ENCODE results near the gene PDGFD. TPM values are rescaled to one million over a fixed set of nuclear protein-coding genes. Genes with fewer than 3 reads are reported as not detected.

PDGFD gene
- total RNA-seq, 4 donors from 2014 or later = 26.0 to 72.4 (median 29.6) TPM

DNA sequence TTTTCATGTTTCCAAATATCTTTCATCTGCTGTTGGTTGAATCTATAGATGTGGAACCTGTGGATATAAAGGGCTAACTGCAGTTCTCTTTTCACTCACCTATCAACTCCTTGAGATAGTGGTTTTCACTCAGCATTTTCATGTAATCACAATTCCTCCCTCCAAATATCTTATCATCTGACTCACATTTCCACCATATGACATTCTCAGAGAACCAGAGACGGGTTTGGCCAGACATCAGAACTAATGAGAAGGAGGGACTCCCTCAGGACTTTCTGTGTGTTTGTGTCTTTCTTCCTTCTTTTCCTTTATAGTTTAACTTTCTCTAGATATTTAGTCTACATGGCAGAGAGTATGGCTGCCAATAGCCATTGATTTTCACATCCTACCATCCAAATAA lies 262.3 kb downstream of the PDGFD start:
- no peak for DNase-seq (ENCODE audit: low spot score in 2 of 2)
- no peaks in the 10 kb centered on the region for H3K36me3 ChIP-seq
- WGBS, 2 donors = 70 to 86% methylated on average over 1 of the region's 1 CpG

DNA sequence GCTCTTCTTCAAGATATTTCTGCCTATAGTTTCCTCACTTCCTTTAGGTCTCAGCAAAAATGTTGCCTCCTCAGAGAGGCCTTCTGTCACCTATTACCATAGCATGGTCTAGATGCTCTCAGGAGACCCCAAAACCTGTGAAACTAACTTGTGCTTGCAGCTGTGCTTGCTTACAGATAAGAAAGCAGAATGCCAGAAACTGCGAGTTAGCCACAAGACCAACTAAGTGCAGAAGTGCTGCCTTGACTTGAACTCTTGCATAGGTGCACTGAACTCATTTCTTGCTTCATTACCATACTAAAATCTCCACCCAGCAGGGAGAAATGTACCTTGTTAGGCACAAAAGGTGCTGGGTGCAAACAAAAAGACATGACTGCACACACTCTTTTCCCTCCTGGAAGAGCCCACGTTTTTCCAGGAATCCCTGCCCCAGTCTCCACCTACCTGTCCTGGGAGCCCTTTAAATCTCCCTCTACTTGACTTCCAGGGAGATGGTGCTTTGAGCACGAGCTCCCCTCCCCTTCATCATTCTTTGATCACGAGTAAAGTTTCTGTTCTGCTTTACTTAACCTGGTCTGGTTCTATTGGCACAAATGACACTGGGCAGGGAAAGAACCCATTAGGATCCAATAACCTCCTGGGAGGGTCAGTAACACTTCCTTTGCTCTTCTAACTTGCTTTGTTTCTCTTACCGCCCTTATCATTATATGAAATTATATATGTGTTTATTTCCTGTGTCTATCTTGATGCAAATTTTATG lies 265.2 kb downstream of the PDGFD start:
- no peaks in the 10 kb centered on the region for H3K36me3 ChIP-seq
- peaks cover 0 to 4% (median 0%) of the 10 kb centered on the region in 4 donors for H3K4me1 ChIP-seq
- no peaks in the 10 kb centered on the region for H3K27me3 ChIP-seq
- H3K4me3 ChIP-seq = no peak overlapping the region
- no peak for DNase-seq (ENCODE audit: low spot score in 2 of 2)
- no peaks in the 10 kb centered on the region for H3K9me3 ChIP-seq
- WGBS, 2 donors = 78% methylated on average over 5 of the region's 5 CpGs
- no peak overlapping the region for H3K27ac ChIP-seq
- TF ChIP-seq, protein P1, sequence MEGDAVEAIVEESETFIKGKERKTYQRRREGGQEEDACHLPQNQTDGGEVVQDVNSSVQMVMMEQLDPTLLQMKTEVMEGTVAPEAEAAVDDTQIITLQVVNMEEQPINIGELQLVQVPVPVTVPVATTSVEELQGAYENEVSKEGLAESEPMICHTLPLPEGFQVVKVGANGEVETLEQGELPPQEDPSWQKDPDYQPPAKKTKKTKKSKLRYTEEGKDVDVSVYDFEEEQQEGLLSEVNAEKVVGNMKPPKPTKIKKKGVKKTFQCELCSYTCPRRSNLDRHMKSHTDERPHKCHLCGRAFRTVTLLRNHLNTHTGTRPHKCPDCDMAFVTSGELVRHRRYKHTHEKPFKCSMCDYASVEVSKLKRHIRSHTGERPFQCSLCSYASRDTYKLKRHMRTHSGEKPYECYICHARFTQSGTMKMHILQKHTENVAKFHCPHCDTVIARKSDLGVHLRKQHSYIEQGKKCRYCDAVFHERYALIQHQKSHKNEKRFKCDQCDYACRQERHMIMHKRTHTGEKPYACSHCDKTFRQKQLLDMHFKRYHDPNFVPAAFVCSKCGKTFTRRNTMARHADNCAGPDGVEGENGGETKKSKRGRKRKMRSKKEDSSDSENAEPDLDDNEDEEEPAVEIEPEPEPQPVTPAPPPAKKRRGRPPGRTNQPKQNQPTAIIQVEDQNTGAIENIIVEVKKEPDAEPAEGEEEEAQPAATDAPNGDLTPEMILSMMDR (IDR thresholded peaks at IDR 0.05) = no peak
- TF ChIP-seq POLR2A (IDR thresholded peaks at IDR 0.05) (no peak), EP300 (IDR thresholded peaks at IDR 0.05) (no peak)

More for the DNA sequence above, 262.3 kb downstream of the PDGFD start:
- no peaks in the 10 kb centered on the region for H3K27me3 ChIP-seq
- no peak overlapping the region for H3K27ac ChIP-seq
- TF ChIP-seq EP300 (IDR thresholded peaks at IDR 0.05) (no peak), POLR2A (IDR thresholded peaks at IDR 0.05) (no peak)
- TF ChIP-seq, protein P1 (IDR thresholded peaks at IDR 0.05) = no peak
- no peaks in the 10 kb centered on the region for H3K9me3 ChIP-seq
- H3K4me3 ChIP-seq = no peak overlapping the region
- H3K4me1 ChIP-seq = peaks cover 0 to 7% (median 0%) of the 10 kb centered on the region in 4 donors

DNA sequence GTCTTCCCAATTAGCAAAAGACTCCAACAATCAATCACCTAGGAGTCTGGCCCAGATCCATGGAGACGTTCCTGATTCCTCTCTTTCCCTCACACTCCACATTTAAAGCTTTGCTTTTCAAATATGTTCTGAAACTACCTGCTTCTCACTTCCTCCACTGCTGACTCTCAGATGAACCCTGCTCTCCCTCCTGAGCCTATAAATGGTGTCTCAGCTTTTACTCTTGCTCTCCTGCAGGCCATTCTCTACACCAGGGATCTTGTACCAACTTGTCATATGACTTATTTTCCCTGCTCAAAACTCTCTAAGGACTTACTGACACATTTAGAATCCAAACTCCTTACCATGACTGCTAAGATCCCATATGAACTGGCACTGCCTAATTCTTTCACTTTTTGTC lies 265.9 kb downstream of the PDGFD start:
- DNase-seq (ENCODE audit: low spot score in 2 of 2) = no peak
- no peaks in the 10 kb centered on the region for H3K9me3 ChIP-seq
- WGBS, 2 donors = 44 to 58% methylated on average over 1 of the region's 1 CpG

DNA sequence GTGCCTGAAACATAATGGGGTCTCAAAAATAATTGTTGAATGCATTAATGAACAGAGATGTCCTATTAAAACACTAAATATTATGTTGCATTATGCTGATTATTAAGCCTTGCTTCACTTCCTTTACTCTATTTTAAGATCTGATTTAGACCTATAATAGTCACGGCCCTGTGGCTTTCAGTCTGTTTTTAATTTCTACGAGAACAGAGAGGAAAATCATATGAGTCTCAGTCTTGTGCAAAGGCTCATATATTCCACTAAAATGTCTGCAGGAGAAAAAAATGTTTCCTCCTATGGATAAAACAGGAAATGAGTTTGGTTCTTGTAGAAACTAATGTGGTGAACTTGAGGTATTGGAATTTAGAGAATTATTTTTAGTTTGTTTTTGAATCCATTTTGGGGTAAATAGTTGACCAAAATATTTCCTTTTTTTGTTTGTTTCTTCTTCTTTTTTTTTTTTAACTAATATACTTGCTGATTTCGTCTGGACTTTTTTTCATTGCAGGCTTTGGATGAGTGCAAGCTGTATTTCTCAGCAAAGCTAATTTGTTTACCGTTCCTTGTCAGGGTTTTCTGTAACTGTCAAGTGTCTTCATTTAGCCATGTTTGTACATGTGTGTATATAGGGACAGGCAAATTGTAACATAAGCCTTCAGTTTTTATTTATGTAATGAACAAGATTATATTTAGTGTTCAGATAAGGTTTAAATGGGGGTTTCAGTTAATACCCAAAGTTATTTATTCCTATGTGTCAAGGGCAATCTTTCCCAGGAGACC lies 266.6 kb downstream of the PDGFD start:
- H3K4me1 ChIP-seq = peaks cover 0 to 3% (median 0%) of the 10 kb centered on the region in 4 donors
- no peaks in the 10 kb centered on the region for H3K36me3 ChIP-seq
- no peaks in the 10 kb centered on the region for H3K9me3 ChIP-seq
- TF ChIP-seq, protein P1 (IDR thresholded peaks at IDR 0.05) = no peak
- no peak for TF ChIP-seq POLR2A (IDR thresholded peaks at IDR 0.05)
- no peak for TF ChIP-seq EP300 (IDR thresholded peaks at IDR 0.05)
- 51 to 62% methylated on average over 4 of the region's 4 CpGs for WGBS, 2 donors
- no peak for DNase-seq (ENCODE audit: low spot score in 2 of 2)
- no peak overlapping the region for H3K27ac ChIP-seq
- H3K27me3 ChIP-seq = no peaks in the 10 kb centered on the region
- no peak overlapping the region for H3K4me3 ChIP-seq

More for the DNA sequence above, 265.9 kb downstream of the PDGFD start:
- H3K4me1 ChIP-seq = no peaks in the 10 kb centered on the region
- H3K4me3 ChIP-seq = no peak overlapping the region
- no peaks in the 10 kb centered on the region for H3K36me3 ChIP-seq
- H3K27ac ChIP-seq = no peak overlapping the region
- TF ChIP-seq EP300 (IDR thresholded peaks at IDR 0.05) (no peak), POLR2A (IDR thresholded peaks at IDR 0.05) (no peak)
- TF ChIP-seq, protein P1 (IDR thresholded peaks at IDR 0.05) = no peak
- H3K27me3 ChIP-seq = no peaks in the 10 kb centered on the region

DNA sequence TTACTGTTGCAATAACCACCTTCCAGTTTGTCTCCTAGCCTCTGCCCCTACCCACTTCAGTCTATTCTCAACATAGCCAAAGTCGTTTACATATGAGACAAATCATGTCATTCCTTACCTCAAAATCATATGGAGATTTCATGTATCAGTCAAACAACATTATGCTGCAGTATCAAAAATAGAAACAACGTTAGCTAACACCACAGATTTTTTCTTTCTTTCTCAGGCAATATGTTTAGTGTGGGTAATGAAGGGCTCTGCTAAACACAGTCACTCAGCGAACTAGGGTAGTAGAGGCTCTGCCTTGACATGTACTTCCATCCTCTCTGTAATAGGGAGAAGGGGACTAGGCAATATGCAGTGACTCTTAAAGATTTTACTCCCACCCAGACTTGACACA lies 268.8 kb downstream of the PDGFD start:
- no peak for TF ChIP-seq POLR2A (IDR thresholded peaks at IDR 0.05)
- TF ChIP-seq EP300 (IDR thresholded peaks at IDR 0.05) = no peak
- TF ChIP-seq, protein P1 (IDR thresholded peaks at IDR 0.05) = no peak
- H3K36me3 ChIP-seq = no peaks in the 10 kb centered on the region
- no peak overlapping the region for H3K4me3 ChIP-seq
- H3K9me3 ChIP-seq = peaks cover 0 to 4% (median 0%) of the 10 kb centered on the region in 4 donors
- H3K27me3 ChIP-seq = no peaks in the 10 kb centered on the region
- peaks cover 0 to 3% (median 0%) of the 10 kb centered on the region in 4 donors for H3K4me1 ChIP-seq
- WGBS, 2 donors = 79 to 81% methylated on average over 3 of the region's 3 CpGs
- no peak for DNase-seq (ENCODE audit: low spot score in 2 of 2)
- no peak overlapping the region for H3K27ac ChIP-seq

Measured in tibial nerve (tissue), 4 donors.